Ishikawa (cell line): ENCODE results near the gene RAPSN.

Experiments
- CEBPB ChIP-seq: IDR thresholded peaks from 2 replicates; pipeline ENCODE4 v1.6.1; 2012
- CREB1 ChIP-seq: IDR thresholded peaks from 2 replicates; pipeline ENCODE4 v1.6.1; 2012; ENCODE audit warnings: low read depth
- EGR1 ChIP-seq: IDR thresholded peaks from 2 replicates; pipeline ENCODE4 v1.6.1; 2012
- EP300 ChIP-seq: IDR thresholded peaks from 2 replicates; pipeline ENCODE4 v1.6.1; 2012; ENCODE audit warnings: borderline replicate concordance
- FOXM1 ChIP-seq: IDR thresholded peaks from 2 replicates; pipeline ENCODE4 v1.6.1; 2012; ENCODE audit warnings: low read depth, borderline replicate concordance
- NFIC ChIP-seq: IDR thresholded peaks from 2 replicates; pipeline ENCODE4 v1.6.1; 2012
- RAD21 ChIP-seq: IDR thresholded peaks from 2 replicates; pipeline ENCODE4 v1.6.1; 2012; ENCODE audit warnings: low read depth
- REST ChIP-seq: IDR thresholded peaks from 2 replicates; pipeline ENCODE4 v1.6.1; 2012; ENCODE audit warnings: low read depth, mild to moderate bottlenecking
- TAF1 ChIP-seq: IDR thresholded peaks from 2 replicates; pipeline ENCODE4 v1.6.1; 2012; ENCODE audit warnings: low read depth, mild to moderate bottlenecking
- TCF12 ChIP-seq: IDR thresholded peaks from 2 replicates; pipeline ENCODE4 v1.6.1; 2012; ENCODE audit warnings: low read depth
- TEAD4 ChIP-seq: IDR thresholded peaks from 2 replicates; pipeline ENCODE4 v1.6.1; 2012
- USF1 ChIP-seq: IDR thresholded peaks from 2 replicates; pipeline ENCODE4 v1.6.1; 2012
- YY1 ChIP-seq: IDR thresholded peaks from 2 replicates; pipeline ENCODE4 v1.6.1; 2012; ENCODE audit warnings: low read depth
- ZBTB7A ChIP-seq: IDR thresholded peaks from 2 replicates; pipeline ENCODE4 v1.6.1; 2012; ENCODE audit warnings: low read depth
- TF ChIP-seq, protein P1 (sequence below): IDR thresholded peaks from 2 replicates; pipeline ENCODE4 v1.6.1; 2012

Gene RAPSN

GRCh38 chr11:47495011-47495855 lies 46.3 kb upstream of the RAPSN start:
- TF ChIP-seq NFIC (no peak), REST (no peak), ZBTB7A (no peak), TCF12 (no peak), CREB1 (no peak), EGR1 (no peak), USF1 (no peak), TAF1 (no peak), TEAD4 (no peak), YY1 (no peak), CEBPB (no peak), RAD21 (no peak), FOXM1 (no peak), EP300 (no peak)
- TF ChIP-seq, protein P1, sequence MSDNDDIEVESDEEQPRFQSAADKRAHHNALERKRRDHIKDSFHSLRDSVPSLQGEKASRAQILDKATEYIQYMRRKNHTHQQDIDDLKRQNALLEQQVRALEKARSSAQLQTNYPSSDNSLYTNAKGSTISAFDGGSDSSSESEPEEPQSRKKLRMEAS = no peak

- TF ChIP-seq YY1 = no peak
- TF ChIP-seq CEBPB = no peak
- TF ChIP-seq EP300 = no peak
- TF ChIP-seq REST = no peak
- no peak for TF ChIP-seq FOXM1
- TF ChIP-seq, protein P1 = no peak
Observed at GRCh38 chr11:47489395-47489755, 40.4 kb upstream of the RAPSN start.

DNA sequence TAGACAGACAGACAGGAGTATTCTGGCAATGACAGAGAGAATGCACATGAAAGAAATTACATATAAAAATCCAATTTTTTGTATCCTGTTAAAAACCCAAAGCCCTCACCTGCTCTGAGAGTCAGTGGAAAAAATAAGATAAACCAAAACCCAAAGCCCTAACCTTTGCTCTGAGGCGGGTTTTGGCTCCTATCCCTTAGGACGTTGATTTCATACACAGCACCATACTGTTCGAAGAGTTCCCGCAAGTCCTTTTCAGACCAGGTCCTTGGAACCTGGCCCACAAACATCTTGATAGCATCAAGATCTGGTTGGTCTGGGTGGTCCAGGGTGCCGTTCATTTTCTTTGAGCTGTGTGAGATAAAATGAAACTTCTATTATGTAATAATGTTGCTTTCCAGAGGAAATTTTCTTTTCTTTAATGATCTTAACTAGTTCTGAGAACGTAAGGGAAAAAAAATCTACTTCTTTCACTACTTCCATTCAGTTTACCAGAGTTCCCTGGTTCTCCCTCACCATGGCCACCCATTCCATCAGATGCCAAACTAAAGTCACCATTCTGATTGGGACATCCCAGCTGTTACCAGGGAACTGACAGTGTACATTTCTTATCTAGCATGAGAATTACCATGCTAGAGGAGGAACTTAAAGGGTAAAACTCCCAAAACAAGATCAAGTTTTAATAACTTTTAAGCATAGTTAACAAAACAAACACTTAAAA lies 39.9 kb upstream of the RAPSN start:
- TF ChIP-seq CEBPB = no peak
- TF ChIP-seq TCF12 = no peak
- no peak for TF ChIP-seq FOXM1
- TF ChIP-seq REST = no peak
- TF ChIP-seq ZBTB7A = no peak

GRCh38 chr11:47488111-47488510 lies 39.2 kb upstream of the RAPSN start:
- TF ChIP-seq ZBTB7A (no peak), FOXM1 (no peak), TCF12 (no peak), NFIC (no peak), RAD21 (no peak), CREB1 (no peak), EGR1 (no peak), TEAD4 (no peak), EP300 (no peak), YY1 (no peak), USF1 (no peak), CEBPB (no peak), TAF1 (no peak), REST (no peak)
- TF ChIP-seq, protein P1 = no peak
